ENCODE data around the gene ESCO1.

ESCO1 gene

DNA sequence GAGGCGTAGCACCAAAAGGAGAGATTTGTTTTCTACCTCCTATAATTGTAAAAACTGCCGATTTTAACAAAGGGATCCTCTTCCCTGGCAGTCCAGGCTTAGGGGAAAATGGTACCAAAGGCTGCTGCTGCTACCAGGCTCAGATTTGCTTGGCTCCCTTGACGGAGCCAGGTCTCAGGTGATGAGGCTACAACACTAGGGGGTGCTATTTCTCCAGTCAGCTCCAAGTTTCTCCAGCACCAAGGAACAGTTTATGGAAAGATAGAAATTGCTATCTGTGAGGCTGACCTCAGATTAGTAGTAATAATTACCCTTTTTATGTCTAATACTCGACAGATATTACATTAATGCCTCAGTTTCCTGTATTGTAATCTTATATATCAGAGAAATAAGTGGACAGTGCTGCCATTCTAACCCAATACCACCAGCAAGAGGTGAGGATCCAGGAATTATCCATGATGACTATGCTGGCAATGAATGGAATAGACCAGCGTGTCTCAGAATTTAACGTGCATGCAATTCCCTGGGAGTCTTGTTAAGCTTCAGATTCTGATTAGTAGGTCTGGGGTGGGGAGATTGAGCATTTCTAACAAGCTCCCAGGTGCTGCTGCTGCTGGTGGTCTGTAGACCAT lies 111.3 kb downstream of the ESCO1 start:
- no peak for ATAC-seq

DNA sequence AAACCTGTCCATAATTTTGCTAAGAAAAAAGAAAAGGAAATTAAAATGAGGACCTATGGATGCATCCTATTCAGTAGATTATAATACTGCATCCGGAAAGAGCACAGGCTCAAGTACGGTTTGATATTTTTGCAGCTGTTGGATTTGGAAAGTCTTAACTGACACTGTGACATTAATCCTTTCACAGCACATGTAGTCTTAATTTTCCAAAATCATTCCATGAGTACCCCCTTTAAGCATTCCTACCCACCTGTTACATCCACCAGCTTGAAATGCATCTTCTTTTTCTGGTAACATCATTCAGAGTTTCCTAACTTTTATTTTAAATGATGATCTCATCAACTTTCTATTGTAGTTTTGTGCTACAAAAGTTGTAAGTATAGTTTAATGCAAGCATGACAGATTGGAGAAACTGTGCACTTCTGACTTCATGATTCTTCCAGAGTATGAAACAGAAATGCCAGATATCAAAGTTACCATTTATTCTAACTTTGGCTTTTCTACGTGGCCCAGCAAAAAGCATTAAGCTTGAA lies 113.5 kb downstream of the ESCO1 start:
- DNase-seq, result no peak
- no peak for ATAC-seq

More for the DNA sequence above, 111.3 kb downstream of the ESCO1 start:
- peak; percentile 27 for DNase-seq

DNA sequence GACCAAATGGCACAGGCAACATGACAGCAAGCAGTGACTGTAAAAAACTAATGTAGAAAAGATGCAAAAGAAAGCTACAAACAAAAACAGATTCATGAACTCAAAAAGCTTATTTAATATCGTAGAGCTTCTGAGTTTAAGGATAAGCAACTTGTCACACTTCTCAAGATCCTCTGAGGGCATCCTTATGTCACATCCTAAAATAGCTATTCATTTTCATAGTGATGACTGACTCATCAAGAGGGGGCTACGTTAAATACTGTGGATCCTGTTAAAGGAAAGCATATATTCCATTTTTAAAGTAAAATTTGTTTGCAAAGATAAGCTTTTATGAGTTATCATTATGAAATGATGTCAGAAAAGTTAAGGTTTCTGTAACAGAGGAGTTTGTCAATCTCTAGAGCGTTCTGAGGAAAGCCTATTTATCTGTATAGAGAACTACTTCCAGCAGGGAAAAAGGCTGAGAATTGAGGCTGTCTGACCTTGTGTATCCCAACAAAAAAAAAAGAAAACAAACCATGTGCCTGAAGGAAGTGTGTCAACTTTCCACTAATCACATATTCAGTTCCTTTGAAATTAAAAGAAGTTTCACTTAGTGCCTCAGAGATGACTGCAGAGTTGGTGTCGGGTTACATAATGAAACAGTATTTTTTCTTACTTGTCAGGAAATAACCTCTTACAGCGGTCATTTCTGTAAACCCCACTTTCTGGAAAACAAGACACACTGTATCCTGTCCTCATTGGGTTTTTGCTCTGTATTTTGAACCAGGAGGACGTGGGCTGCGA lies 115.5 kb downstream of the ESCO1 start:
- ATAC-seq (no peak), DNase-seq (no peak)

DNA sequence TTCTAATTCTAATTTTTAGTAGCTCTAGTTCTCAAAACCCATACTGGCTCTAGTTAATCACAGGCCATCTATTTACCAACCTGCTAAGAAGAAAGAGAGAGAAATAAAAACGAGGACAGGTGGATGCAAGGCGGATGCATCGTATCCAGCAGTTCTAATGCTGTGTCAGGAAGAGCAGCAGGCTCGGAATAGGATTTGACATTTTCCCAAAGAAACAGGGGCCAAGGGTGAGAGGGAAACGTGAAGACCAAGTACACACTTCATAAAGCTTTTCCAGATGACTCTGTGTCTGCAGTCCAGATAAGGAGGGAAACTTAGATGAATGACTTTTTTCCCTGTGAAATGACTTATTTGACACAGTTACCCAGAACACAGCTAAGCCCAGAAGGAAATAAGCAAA lies 117.5 kb downstream of the ESCO1 start:
- ATAC-seq (no peak), DNase-seq (no peak)

DNA sequence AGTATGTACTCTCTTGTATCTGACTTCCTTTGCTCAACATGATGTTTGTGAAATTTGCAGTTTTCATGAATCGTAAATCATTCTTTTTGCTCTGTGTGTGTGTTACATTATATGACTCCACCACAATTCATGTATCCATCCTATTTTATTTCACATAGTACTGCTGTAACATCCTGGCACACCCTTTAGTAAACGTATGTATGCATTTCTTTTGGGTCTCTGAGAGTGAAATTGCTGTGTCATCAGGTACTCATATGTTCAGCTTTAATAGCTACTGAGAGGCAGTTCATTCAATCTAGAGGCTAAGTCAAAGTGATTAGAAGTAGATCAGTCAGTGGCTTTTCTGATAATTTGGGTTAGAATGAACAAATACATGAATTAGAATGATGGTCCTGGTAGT lies 118.8 kb downstream of the ESCO1 start:
- DNase-seq (no peak), ATAC-seq (no peak)

DNA sequence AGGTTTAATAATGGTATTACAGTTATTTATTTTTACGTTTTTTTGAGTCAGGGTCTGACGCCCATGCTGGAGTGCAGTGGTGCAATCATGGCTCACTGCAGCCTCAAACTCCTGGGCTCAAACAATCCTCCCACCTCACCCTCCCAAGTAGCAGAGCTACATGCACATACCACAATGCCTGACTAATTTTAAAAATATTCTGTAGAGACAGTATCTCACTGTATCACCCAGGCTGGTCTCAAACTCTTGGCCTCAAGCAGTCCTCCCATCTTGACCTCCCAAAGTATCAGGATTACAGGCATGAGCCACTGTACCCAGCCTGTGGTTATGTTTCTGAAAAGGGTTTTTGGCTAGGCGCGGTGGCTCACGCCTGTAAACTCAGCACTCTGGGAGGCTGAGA lies 120.8 kb downstream of the ESCO1 start:
- DNase-seq, result no peak
- no peak for ATAC-seq
